GM12878 (cell line): ENCODE measurements around the gene NFE2L2. TPM values are rescaled to one million over a fixed set of nuclear protein-coding genes. Genes with fewer than 3 reads are reported as not detected.

Source experiments
- ASH2L ChIP-seq: fragments of 300-600, 200-600 bp; sonication (generic); IDR thresholded peaks from 2 replicates; pipeline ENCODE4 v1.6.1; 2017; ENCODE audit warnings: low read depth, mild to moderate bottlenecking, borderline replicate concordance
- CBX5 ChIP-seq: sonication (generic); IDR thresholded peaks from 2 replicates; pipeline ENCODE4 v1.6.1; 2016; ENCODE audit warnings: low read depth, moderate library complexity, mild to moderate bottlenecking, inconsistent platforms
- ELK1 ChIP-seq: IDR thresholded peaks from 2 replicates; pipeline ENCODE4 v1.6.1; 2012; ENCODE audit warnings: low read depth, low read length, improper control_type of control experiment
- FOXM1 ChIP-seq: IDR thresholded peaks from 2 replicates; pipeline ENCODE4 v1.6.1; 2012; ENCODE audit warnings: low read depth, mild to moderate bottlenecking, inconsistent platforms, low read length, moderate library complexity
- HDAC6 ChIP-seq: fragments of 200-600 bp; sonication (generic); IDR thresholded peaks from one replicate; pipeline ENCODE4 v1.8.0; 2017; ENCODE audit warnings: antibody characterized with exemption; ENCODE audit not compliant: unreplicated experiment
- JUND ChIP-seq: IDR thresholded peaks from 2 replicates; pipeline ENCODE4 v1.6.1; 2012; ENCODE audit warnings: low read depth, mild to moderate bottlenecking, low read length, improper control_type of control experiment, moderate library complexity
- POLR2AphosphoS5 ChIP-seq: IDR thresholded peaks from 2 replicates; pipeline ENCODE4 v1.6.1; 2011; ENCODE audit warnings: mild to moderate bottlenecking, low read length, inconsistent platforms
- PRDM15 ChIP-seq: fragments of 450-650 bp; formaldehyde crosslinking; IDR thresholded peaks from 2 replicates; pipeline ENCODE4 v1.4.0; 2020; ENCODE audit warnings: mild to moderate bottlenecking, moderate library complexity
- RAD21 ChIP-seq: IDR thresholded peaks from 2 replicates; pipeline ENCODE4 v1.6.1; 2011; ENCODE audit warnings: mild to moderate bottlenecking, low read depth, low read length, moderate library complexity; ENCODE audit not compliant: insufficient read depth
- RELB ChIP-seq: fragments of 450-650 bp; IDR thresholded peaks from 2 replicates; pipeline ENCODE4 v1.6.1; 2017; ENCODE audit warnings: low read depth, mild to moderate bottlenecking, moderate library complexity
- SPI1 ChIP-seq: IDR thresholded peaks from 2 replicates; pipeline ENCODE4 v1.6.1; 2011; ENCODE audit warnings: low read depth, mild to moderate bottlenecking, low read length, moderate library complexity, borderline replicate concordance; ENCODE audit not compliant: insufficient read depth
- TCF12 ChIP-seq: IDR thresholded peaks from 2 replicates; pipeline ENCODE4 v1.6.1; 2011; ENCODE audit warnings: low read depth, mild to moderate bottlenecking, low read length
- USF1 ChIP-seq: IDR thresholded peaks from 2 replicates; pipeline ENCODE4 v1.6.1; 2011; ENCODE audit warnings: borderline replicate concordance, low read depth, mild to moderate bottlenecking, moderate library complexity, mixed read lengths, low read length; ENCODE audit not compliant: insufficient read depth; ENCODE audit errors: extremely low read length
- ZBTB11 ChIP-seq: fragments of 450-650 bp; formaldehyde crosslinking; IDR thresholded peaks from 2 replicates; pipeline ENCODE4 v1.5.0; 2022; ENCODE audit warnings: mild to moderate bottlenecking, missing genetic modification characterization
- ZNF24 ChIP-seq: fragments of 450-650 bp; IDR thresholded peaks from 2 replicates; pipeline ENCODE4 v1.6.1; 2017; ENCODE audit warnings: antibody characterized with exemption, mild to moderate bottlenecking
- ZNF384 ChIP-seq: IDR thresholded peaks from 2 replicates; pipeline ENCODE4 v1.6.1; 2012; ENCODE audit warnings: low read depth, mild to moderate bottlenecking, low read length, improper control_type of control experiment, borderline replicate concordance
- polyA plus RNA-seq, 11 experiments: library from polyadenylated mRNA; depleted of rRNA in 4 of 11; unstranded in 6 of 11; stranded (reverse) in 5 of 11; fragments of >200 nt; fragmentation: Nextera tagmentation in 4 of 11; fragmentation: Illumina TruSeq in 1 of 11; extraction: Ambion mirVana in 4 of 11; extraction: Trizol in 1 of 11; gene quantifications; 1 replicate in 1 of 11; 2 replicates in 10 of 11; pipeline versions ENCODE4 v1.2.1 to v1.2.3, GENCODE V29; 2011 to 2016; ENCODE audit warnings: inconsistent platforms in 2 of 11, missing spikeins in 2 of 11, low read depth in 1 of 11
- total RNA-seq, 4 experiments: library from RNA; depleted of rRNA in 3 of 4; stranded (reverse); fragments of >200 nt in 3 of 4; fragmentation: Illumina TruSeq in 1 of 4; extraction: Trizol in 1 of 4; gene quantifications; 2 replicates each; pipeline versions ENCODE4 v1.2.1 to v1.2.3, GENCODE V29; 2013 to 2021

NFE2L2 gene
- total and polyA plus RNA-seq, 10 of the 15 experiments (the other 5 are each of a cell fraction or from before 2014, with no cell fraction given) = 18.4 to 69.8 (median 37.1) TPM

- TF ChIP-seq RAD21 (no peak), SPI1 (no peak), POLR2AphosphoS5 (peak; percentile 75), ZBTB11 (CRISPR knock-in tag) (no peak), HDAC6 (peak; percentile 50), JUND (no peak), PRDM15 (CRISPR knock-in tag) (no peak), TCF12 (no peak), RELB (no peak), ZNF384 (no peak), FOXM1 (no peak), USF1 (no peak), ELK1 (0 out of 2 replicates have a peak, but pooled peaks have one; percentile 7), CBX5 (no peak; the same call in 1 of the 2 replicates), ZNF24 (peak; percentile 44; the same call in 1 of the 2 replicates), ASH2L (peak; percentile 56; the same call in 1 of the 2 replicates)
Observed at GRCh38 chr2:177212891-177213856, 51.4 kb downstream of the NFE2L2 start (continued).
